ENCODE measurements around the gene C7orf25. TPM values are rescaled to one million over a fixed set of nuclear protein-coding genes. Genes with fewer than 3 reads are reported as not detected.

The C7orf25 gene
- total RNA-seq, 1 experiment from 2014 or later: 9.0 TPM

DNA sequence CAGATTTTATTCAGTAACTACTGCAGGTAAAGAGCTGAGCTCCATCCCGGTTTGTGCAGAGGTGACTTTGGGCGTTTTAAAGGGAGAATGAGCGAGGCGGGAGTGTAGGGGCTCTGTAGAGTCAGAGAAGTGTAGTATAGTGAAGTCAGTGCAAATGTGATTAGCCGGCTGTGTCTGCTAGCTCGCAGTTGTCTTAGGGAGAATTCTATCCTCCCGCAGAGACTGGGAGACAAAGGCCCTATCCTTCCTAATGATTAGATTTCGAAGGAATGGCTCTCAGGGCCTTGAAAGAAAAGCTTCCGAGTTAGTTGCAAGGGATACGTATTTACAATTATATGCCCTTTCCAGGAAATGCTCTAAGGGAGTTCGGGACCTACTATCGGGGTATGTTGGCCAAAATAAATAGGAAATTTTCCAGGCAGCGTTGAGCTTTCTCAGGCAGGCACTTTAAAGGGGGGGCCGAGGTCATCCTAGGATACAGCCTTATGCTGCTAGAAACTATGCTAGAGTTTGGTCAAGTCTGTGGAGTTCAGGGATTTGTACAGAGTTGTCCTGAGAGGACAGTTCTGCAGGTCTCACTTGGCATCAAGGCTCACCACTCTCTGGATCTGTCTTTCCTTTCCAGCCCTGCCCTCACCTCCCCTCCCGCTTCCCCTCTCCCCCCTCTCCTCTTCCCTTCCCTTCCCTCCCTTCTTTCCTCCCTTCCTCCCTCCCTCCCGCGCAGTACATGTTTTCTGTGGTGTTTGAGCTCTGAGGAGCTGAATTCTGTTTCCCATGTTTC lies 21.1 kb upstream of the C7orf25 start:
- in situ Hi-C loops (cut with HindIII; ENCODE audit: low pct_unique_long_range_greater_than_20kb, low sequenced_read_pairs): loop anchor here (25.0 kb wide), 2 partner anchors 529 to 779 kb away; no protein-coding TSS in a partner anchor
- DNase-seq (ENCODE audit: low read depth, low spot score): peak; percentile 32

DNA sequence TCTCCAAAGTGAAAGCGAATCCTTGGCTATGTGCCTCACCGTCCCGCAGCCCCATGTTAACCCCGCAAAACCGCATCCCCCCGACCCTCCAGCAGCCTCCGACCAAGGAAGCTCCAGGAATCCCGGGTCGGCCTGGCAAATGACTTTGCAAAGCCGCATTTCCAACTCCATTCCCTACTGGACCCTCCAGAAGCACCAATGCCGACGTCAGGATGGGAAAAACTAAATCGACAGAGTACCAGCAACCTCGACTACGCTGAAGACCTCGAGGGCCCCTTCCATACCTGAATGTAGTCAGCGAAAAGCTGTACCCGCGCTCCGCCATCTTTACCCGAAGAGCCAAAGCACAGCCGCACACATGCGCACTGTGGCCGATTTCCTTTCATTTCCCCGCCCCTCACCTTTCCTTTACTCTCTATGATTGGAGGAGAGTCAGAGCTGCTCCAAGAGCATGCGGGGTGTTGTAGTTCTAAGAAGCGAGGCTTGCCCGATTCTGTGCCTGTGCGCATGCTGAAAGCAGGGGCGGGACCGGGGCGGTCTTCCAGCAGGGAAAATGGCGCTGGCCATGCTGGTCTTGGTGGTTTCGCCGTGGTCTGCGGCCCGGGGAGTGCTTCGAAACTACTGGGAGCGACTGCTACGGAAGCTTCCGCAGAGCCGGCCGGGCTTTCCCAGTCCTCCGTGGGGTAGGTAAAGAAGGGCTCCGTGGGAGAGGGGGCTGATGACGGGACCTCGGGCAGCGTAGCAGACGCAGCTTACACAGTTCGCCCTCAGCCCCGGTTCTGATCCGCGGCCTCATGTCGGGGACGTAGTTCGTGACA lies 20.2 kb upstream of the C7orf25 start, which contains the start of the genes MRPL32 and PSMA2:
Gene MRPL32 (plus strand): TSS at position 543 of the 818 bp plus-strand sequence. CDS start 11 bp downstream, at position 554.
Gene PSMA2 (minus strand): TSS at position 341 of the 818 bp plus-strand sequence. CDS start 16 bp downstream, at position 325.
- in situ Hi-C loops (cut with HindIII; ENCODE audit: low pct_unique_long_range_greater_than_20kb, low sequenced_read_pairs): loop anchor here (25.0 kb wide), 2 partner anchors 530 to 780 kb away; no protein-coding TSS in a partner anchor
- DNase-seq (ENCODE audit: low read depth, low spot score): peak; percentile 99

DNA sequence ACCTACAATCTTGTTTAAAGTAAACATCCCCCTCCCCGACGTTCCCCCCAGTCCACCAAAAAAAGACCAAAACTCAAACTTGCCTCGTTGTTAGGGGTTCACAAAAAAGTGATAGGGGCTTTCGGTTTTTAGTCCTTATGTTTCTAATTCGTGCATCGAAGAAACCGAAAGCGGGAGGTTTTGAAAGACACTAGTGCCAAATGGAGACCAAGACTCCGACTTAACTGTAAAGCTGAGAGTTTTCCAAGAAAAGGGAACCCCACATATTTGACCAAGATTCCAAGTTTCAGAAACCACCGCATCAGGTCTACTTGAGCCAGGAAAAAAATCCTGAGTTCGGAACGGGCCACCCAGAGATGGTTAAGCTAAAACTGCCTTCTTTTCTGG lies 19.6 kb upstream of the C7orf25 start:
- DNase-seq (ENCODE audit: low read depth, low spot score): no peak
- in situ Hi-C loops (cut with HindIII; ENCODE audit: low pct_unique_long_range_greater_than_20kb, low sequenced_read_pairs): loop anchor here (25.0 kb wide), 2 partner anchors 531 to 781 kb away; no protein-coding TSS in a partner anchor

DNA sequence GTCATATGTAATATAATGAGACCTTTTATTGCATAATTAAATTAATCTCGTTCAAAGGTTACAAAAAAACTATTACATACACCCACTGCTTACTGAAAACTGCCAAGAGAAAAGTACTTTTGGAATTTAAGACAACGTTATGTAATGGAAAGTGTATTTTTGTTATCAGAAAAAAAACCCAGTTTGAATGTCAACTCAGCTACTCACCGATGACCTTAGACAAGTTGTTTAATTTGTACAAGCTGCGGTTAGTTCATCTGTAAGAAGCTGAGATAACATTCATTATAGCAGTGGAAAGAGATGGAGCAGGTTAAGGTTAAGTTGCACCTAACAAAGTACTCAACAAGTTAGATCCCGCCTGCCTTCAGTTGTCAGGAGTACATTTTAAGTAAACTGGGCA lies 19.0 kb upstream of the C7orf25 start:
- no peak for DNase-seq (ENCODE audit: low read depth, low spot score)
- in situ Hi-C loops (cut with HindIII; ENCODE audit: low pct_unique_long_range_greater_than_20kb, low sequenced_read_pairs): loop anchor here (25.0 kb wide), 2 partner anchors 531 to 781 kb away; no protein-coding TSS in a partner anchor

DNA sequence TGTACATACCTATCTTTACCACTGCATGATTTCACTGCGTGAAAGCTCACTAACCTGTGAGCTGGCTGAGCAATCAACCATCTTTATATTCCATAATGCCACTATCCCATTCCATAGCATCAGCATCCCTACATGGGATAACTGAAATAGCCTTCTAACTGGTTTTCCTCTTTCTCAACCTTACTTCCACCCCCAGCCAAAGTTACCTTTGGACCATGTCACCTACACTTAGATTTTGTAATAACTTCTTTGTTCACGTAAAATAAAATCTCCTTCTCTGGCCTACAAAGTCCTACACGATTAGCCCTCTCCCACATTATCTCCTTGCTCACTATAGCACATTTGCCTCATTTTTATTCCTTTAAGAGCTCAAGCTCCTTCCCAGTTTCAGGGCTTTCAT lies 17.6 kb upstream of the C7orf25 start:
- DNase-seq (ENCODE audit: low read depth, low spot score): no peak
- in situ Hi-C loops (cut with HindIII; ENCODE audit: low pct_unique_long_range_greater_than_20kb, low sequenced_read_pairs): loop anchor here (25.0 kb wide), 2 partner anchors 533 to 783 kb away; no protein-coding TSS in a partner anchor

DNA sequence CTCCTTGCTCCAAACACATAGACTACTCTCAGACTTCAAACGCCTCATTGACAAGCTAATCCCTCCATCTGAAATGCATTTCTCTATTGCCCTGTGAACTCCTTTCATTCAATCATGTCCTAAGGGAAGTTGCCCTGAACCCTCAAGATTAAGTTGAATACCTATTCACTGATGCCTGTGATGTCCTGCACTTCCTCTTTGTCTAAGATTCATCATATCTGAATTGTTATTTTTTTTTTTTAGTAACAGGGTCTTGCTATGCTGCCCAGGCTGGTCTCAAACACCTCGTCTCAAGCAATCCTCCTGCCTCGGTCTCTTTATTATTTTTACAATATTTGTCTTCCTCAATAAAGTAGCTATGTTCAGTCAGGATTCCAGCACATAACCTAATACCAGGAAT lies 16.9 kb upstream of the C7orf25 start:
- no peak for DNase-seq (ENCODE audit: low read depth, low spot score)
- in situ Hi-C loops (cut with HindIII; ENCODE audit: low pct_unique_long_range_greater_than_20kb, low sequenced_read_pairs): loop anchor here (25.0 kb wide), 2 partner anchors 534 to 784 kb away; no protein-coding TSS in a partner anchor

DNA sequence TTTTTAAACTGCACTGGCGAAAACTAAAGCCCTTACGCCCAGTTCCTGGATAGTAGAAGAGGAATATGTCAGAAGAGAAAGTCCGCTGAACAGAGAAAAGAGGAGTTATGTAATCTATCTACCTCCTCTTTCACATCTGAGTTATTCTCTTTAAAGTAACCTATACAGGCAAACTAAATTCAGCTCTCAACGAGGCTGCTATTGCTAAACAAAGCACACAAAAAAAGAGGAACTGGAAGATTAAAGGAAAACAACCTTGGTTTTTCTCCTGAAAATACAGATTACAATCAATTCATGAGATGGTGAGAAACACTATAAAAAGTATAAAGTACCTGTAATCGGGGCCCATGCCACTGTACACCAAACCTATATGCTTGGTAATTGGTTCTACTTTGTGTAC lies 14.3 kb upstream of the C7orf25 start:
- DNase-seq (ENCODE audit: low read depth, low spot score): no peak
- in situ Hi-C loops (cut with HindIII; ENCODE audit: low pct_unique_long_range_greater_than_20kb, low sequenced_read_pairs): loop anchor here (25.0 kb wide), 2 partner anchors 536 to 786 kb away; no protein-coding TSS in a partner anchor

DNA sequence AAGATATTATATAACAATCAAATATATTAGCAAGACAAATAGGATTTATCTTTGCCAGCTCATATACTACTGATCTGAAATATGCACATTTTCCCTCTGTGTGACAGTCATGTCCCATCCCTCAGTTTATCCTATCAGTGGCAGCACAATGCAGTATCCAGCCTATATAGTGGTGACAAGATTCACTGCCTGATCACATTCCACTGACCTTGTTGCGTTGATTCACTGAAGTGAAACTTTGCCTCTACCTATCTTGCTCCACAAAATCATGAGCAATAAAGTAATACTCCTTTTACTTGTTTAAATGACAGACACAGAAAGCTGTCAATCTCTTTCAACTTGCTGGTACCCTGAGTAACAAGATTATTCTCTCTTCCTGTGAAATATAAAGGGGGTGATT lies 13.8 kb upstream of the C7orf25 start:
- no peak for DNase-seq (ENCODE audit: low read depth, low spot score)
- in situ Hi-C loops (cut with HindIII; ENCODE audit: low pct_unique_long_range_greater_than_20kb, low sequenced_read_pairs): loop anchor here (25.0 kb wide), 2 partner anchors 537 to 787 kb away; no protein-coding TSS in a partner anchor

DNA sequence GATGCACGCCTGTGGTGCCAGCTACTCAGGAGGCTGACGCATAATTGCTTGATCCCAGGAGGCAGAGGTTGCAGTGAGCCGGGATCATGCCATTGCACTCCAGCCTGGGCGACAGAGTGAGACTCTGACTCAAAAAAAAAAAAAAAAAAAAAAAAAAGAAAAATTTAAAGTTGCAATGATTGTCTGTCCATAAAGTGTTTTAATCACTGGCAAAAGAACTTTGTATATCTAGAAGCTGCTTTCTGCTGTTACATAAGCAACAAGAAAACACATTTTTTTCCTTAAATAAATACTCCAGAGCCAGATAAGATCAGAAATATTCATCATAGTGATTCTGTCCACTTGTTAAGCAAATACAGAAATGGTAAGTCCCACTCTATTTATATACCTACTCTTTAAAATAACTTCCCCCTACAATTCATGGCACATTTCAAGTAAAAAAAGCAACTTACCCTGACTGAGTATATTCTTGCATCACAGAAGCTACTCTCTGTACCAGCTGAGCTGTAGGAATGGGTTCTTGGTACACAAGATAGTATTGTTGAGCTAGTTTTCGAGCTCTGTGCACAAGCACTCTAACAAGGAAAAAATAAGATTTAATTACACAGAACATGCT lies 12.5 kb upstream of the C7orf25 start:
- no peak for DNase-seq (ENCODE audit: low read depth, low spot score)
- in situ Hi-C loops (cut with HindIII; ENCODE audit: low pct_unique_long_range_greater_than_20kb, low sequenced_read_pairs): no loop called here

DNA sequence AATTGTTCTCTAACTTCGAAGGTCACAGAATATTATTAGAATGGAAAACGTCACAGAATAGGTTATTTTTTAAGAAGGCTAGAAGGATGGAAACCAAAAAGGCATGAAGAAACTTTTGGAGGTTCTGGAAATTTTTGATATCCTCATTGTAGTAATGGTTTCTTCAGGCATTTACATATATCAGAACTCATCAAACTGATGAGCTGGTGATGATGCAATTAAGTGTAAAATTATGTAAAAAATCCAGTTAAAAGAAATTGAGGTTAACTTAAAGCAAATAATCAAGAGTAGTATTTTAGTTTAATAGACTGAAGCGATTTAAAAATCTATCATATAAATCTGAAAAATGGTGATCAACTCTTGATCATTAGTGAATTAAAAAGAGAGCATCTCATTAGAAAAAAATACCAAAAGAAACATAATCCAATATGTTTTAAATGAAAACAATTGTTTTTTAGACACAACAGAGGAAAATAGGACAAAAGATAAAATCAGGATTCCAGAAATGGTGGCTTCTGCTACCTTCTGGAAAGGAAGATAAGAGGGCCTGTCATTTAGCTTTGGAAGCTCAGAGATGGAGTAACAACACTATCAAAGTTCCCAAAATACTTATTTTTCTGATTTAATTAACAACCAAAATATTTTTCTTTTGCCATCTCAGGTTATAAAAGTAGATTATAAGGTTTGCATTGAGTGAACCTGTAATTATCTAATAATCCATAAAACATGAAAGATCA lies 10.3 kb upstream of the C7orf25 start:
- in situ Hi-C loops (cut with HindIII; ENCODE audit: low pct_unique_long_range_greater_than_20kb, low sequenced_read_pairs): no loop called here
- DNase-seq (ENCODE audit: low read depth, low spot score): no peak

DNA sequence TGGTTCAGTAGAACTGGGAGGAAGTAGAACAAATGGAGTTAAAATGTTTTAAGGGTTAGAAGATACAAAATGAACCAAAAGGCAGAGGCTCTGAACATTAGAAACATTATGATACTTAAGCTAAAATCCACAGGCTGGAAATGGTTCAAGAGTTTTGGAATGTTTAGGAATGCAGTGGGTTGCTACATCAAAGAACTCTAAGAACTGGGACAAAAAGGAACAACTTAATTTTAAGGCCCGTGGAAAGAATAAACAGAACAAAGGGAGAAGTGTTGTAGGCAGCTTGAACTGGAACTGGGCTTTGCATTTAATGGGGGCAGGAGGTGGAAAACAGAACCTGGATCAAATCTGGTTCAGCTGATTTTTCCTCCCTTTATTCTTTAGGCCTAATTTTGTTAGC lies 3.5 kb upstream of the C7orf25 start:
- in situ Hi-C loops (cut with HindIII; ENCODE audit: low pct_unique_long_range_greater_than_20kb, low sequenced_read_pairs): no loop called here
- no peak for DNase-seq (ENCODE audit: low read depth, low spot score)

DNA sequence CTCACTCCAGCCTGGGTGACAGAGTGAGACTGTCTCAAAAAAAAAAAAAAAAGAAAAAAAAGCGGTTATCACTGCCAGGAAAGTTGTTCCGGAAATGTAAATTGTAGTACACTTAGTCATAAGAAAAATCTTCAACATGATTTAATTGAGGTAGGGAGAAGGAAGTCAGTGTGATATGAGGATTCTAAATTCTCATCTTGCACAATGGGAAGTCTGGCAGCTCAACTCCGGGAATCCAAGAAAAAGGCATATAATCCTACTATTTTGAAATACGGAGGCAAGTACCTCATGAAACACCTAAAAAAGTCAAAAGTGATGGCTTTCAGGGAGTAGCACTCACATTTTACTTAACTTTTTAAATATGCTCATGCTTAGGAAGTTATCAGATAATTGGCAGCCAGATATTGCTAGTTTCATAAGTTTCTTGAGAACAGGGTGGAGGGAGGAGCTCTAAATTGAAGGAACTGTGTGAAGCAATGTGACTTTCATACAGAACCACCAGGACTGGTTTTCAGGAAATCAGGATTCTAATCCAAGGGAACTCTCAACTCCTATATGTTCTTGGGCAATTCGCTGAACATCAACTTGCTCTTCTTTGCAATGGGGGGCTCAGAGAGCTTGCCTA lies 2.7 kb upstream of the C7orf25 start:
- no peak for DNase-seq (ENCODE audit: low read depth, low spot score)
- in situ Hi-C loops (cut with HindIII; ENCODE audit: low pct_unique_long_range_greater_than_20kb, low sequenced_read_pairs): no loop called here

DNA sequence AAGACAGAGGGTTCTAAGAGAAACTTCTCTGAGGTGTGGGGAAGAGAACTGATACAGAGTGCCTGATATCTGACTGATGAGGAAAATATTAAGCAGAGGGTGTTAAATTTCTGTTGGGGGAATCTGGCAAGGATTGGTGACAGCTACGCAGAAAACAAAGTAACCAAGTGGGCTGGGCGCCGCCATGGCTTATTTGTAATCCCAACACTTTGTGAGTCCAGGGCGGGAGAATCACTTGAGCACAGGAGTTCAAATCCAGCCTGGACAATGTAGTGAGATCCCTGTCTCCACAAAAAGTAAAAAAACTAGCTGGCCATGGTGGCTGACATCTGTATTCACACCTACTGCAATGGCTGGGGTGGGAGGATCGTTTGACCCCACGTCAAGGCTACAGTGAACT lies 2.1 kb upstream of the C7orf25 start:
- no peak for DNase-seq (ENCODE audit: low read depth, low spot score)
- in situ Hi-C loops (cut with HindIII; ENCODE audit: low pct_unique_long_range_greater_than_20kb, low sequenced_read_pairs): no loop called here

DNA sequence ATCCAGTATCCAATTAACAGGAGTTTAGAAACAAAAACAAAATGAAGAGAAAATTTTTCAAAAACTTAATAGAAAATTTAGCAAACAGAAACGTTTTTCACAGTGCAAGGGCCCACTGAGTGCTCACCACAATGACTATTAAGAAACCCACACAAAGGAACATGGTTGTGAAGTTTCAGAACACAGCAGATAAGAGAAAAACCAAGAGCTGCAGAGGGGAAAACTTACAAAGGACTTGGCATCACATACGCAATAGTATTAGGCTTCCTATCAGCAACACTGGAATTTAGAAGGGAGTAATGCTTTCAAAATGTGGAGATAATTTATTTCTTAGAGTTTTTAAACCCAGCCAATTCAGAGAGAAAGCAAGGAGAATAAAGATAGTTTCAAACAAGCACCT lies 1.7 kb upstream of the C7orf25 start:
- DNase-seq (ENCODE audit: low read depth, low spot score): no peak
- in situ Hi-C loops (cut with HindIII; ENCODE audit: low pct_unique_long_range_greater_than_20kb, low sequenced_read_pairs): no loop called here

DNA sequence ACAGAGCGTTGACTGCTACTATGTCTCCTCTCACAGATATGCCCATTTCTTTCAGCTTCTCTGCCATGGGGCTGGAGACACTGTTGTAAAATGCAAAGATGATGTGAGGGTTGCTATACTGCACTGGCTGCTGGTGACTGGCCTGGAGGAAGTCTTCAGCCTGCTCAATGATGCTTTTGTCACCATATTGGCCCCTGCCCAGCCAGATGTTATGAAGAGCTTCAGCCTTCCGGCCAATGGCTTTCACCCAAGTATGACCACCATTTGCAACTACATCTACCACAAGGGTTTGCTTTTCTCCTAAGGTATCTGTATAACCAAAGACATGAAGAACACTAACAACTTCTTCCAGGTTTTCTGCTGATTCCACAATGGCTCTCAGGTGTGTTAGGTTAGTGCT lies 1.6 kb downstream of the C7orf25 start:
- in situ Hi-C loops (cut with HindIII; ENCODE audit: low pct_unique_long_range_greater_than_20kb, low sequenced_read_pairs): no loop called here
- peak; percentile 38 for DNase-seq (ENCODE audit: low read depth, low spot score)

DNA sequence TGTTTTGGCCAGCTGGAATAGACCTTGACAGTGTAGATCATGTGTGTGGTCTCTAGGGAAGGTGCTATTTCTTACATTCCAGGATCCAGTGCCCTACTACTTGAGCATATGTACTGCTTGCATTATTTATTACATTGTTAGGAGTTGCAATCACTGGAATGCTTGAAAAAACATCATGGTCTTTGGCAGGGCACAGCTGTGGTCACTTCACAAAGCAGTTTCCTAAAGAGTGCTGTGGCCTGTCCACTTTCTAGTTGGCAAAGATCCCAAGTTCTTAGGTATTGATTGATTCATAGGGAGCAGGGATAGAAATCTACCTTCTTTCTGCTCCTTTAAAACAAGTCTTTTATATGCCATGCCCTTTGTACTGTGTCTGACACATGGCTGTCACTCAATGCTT lies 4.6 kb downstream of the C7orf25 start:
- DNase-seq (ENCODE audit: low read depth, low spot score): no peak
- in situ Hi-C loops (cut with HindIII; ENCODE audit: low pct_unique_long_range_greater_than_20kb, low sequenced_read_pairs): no loop called here

DNA sequence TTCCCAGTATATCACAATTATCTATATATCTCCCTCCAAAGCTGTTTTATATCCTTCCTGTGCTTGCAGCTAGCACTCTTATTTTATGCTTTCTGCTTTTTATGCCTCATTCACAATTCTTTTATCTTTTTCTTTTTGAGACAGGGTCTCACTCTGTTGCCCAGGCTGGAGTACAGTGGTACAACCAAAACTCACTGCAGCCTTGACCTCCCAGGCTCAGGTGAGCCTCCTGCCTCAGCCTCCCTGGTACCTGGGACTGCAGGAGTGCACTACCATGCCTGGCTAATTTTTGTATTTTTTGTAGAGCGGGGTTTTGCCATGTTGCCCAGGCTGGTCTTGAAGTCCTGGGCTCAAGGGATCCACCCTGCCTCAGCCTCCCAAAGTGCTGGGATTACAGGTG lies 5.7 kb downstream of the C7orf25 start:
- no peak for DNase-seq (ENCODE audit: low read depth, low spot score)
- in situ Hi-C loops (cut with HindIII; ENCODE audit: low pct_unique_long_range_greater_than_20kb, low sequenced_read_pairs): no loop called here

Data from SK-MEL-5 (cell line).